Astrocyte (in vitro differentiated cells and primary cell): ENCODE results near the gene EYA2. TPM values are rescaled to one million over a fixed set of nuclear protein-coding genes. Genes with fewer than 3 reads are reported as not detected.

Source experiments
- DNase-seq: peaks from one replicate; pipeline ENCODE4 v3.0.0-alpha.2; 2010; ENCODE audit warnings: low read depth
- FAIRE-seq: peaks from 2 replicates; lab custom pipeline; 2011; peaks lifted over from hg19 to GRCh38; lab: Jason Lieb, UNC
- H2AFZ ChIP-seq: 2 replicates; pipeline ENCODE4 v1.6.0; 2012; ENCODE audit warnings: low read depth, low read length, inconsistent platforms
- H3K27ac ChIP-seq: 2 replicates; pipeline ENCODE4 v1.5.1; 2011; ENCODE audit warnings: low read depth, low read length, inconsistent platforms
- H3K27me3 ChIP-seq: 2 replicates; pipeline ENCODE4 v1.6.0; 2011; ENCODE audit warnings: low read length, inconsistent platforms; ENCODE audit not compliant: insufficient read depth
- H3K36me3 ChIP-seq: 2 replicates; pipeline ENCODE4 v1.5.1; 2011; ENCODE audit warnings: low read length, inconsistent platforms; ENCODE audit not compliant: insufficient read depth
- H3K4me1 ChIP-seq: 2 replicates; pipeline ENCODE4 v1.5.1; 2011; ENCODE audit warnings: low read length, inconsistent platforms; ENCODE audit not compliant: insufficient read depth
- H3K4me2 ChIP-seq: 2 replicates; pipeline ENCODE4 v1.6.0; 2012; ENCODE audit warnings: low read length, inconsistent platforms
- H3K4me3 ChIP-seq: 2 replicates; pipeline ENCODE4 v1.5.1; 2011; ENCODE audit warnings: low read depth, mild to moderate bottlenecking, low read length, inconsistent platforms; ENCODE audit not compliant: insufficient read depth
- H3K79me2 ChIP-seq: 2 replicates; pipeline ENCODE4 v1.6.0; 2012; ENCODE audit warnings: mild to moderate bottlenecking, low read length, inconsistent platforms; ENCODE audit not compliant: insufficient read depth
- H3K9ac ChIP-seq: 2 replicates; pipeline ENCODE4 v1.6.0; 2012; ENCODE audit warnings: mild to moderate bottlenecking, low read length, inconsistent platforms
- H3K9me3 ChIP-seq: 2 replicates; pipeline ENCODE4 v1.5.1; 2012; ENCODE audit warnings: low read depth, mild to moderate bottlenecking, low read length, inconsistent platforms; ENCODE audit not compliant: insufficient read depth
- H4K20me1 ChIP-seq: 2 replicates; pipeline ENCODE4 v1.6.0; 2012; ENCODE audit warnings: low read length, inconsistent platforms; ENCODE audit not compliant: insufficient read depth
- H3K27ac Mint-ChIP-seq: one replicate; pipeline ENCODE4 v1.8.0; 2021; ENCODE audit warnings: mild to moderate bottlenecking, mixed read lengths; ENCODE audit not compliant: unreplicated experiment
- H3K27me3 Mint-ChIP-seq: one replicate; pipeline ENCODE4 v1.8.0; 2021; ENCODE audit warnings: low read depth, mixed read lengths; ENCODE audit not compliant: unreplicated experiment
- H3K36me3 Mint-ChIP-seq: one replicate; pipeline ENCODE4 v1.8.0; 2021; ENCODE audit warnings: low read depth, mixed read lengths; ENCODE audit not compliant: unreplicated experiment
- H3K4me1 Mint-ChIP-seq: one replicate; pipeline ENCODE4 v1.8.0; 2021; ENCODE audit warnings: low read depth, mixed read lengths; ENCODE audit not compliant: unreplicated experiment
- H3K4me3 Mint-ChIP-seq: one replicate; pipeline ENCODE4 v1.8.0; 2021; ENCODE audit warnings: mild to moderate bottlenecking, moderate library complexity, mixed read lengths; ENCODE audit not compliant: unreplicated experiment
- H3K9me3 Mint-ChIP-seq: one replicate; pipeline ENCODE4 v1.8.0; 2021; ENCODE audit warnings: mild to moderate bottlenecking, mixed read lengths; ENCODE audit not compliant: unreplicated experiment
- CTCF ChIP-seq: IDR thresholded peaks from 2 replicates; pipeline ENCODE4 v1.5.1; 2011; ENCODE audit warnings: low read depth, mild to moderate bottlenecking, inconsistent platforms, low read length, moderate library complexity; ENCODE audit not compliant: insufficient read depth
- EZH2 ChIP-seq: IDR thresholded peaks from 2 replicates; pipeline ENCODE4 v1.6.1; 2012; ENCODE audit warnings: mild to moderate bottlenecking, low read length, inconsistent platforms; ENCODE audit not compliant: insufficient read depth
- total RNA-seq: library from RNA; stranded (reverse); gene quantifications from 2 replicates; pipeline ENCODE4 v1.2.1, GENCODE V29; 2021

The EYA2 gene
- total RNA-seq, 1 donor from 2014 or later = 1.5 TPM

GRCh38 chr20:47127546-47127945 is 232.9 kb downstream of the EYA2 start:
- no peaks in the 10 kb centered on the region for H4K20me1 ChIP-seq
- H3K4me1 ChIP-seq = peaks cover 33% of the 10 kb centered on the region
- no peak overlapping the region for H3K4me2 ChIP-seq
- Mint-ChIP-seq H3K9me3 (no peaks in the 10 kb centered on the region), H3K36me3 (no peaks in the 10 kb centered on the region), H3K4me1 (peaks cover 31% of the 10 kb centered on the region), H3K4me3 (no peak overlapping the region), H3K27me3 (no peaks in the 10 kb centered on the region), H3K27ac (no peak overlapping the region)
- DNase-seq (no peak), FAIRE-seq (no peak)
- no peaks in the 10 kb centered on the region for H3K79me2 ChIP-seq
- peak overlapping the region; percentile 41 for H2AFZ ChIP-seq
- no peak overlapping the region for H3K9ac ChIP-seq
- H3K4me3 ChIP-seq = no peak overlapping the region
- TF ChIP-seq EZH2 (no peak), CTCF (no peak)
- H3K27ac ChIP-seq = no peak overlapping the region
- H3K9me3 ChIP-seq = no peaks in the 10 kb centered on the region
- no peaks in the 10 kb centered on the region for H3K36me3 ChIP-seq
- no peaks in the 10 kb centered on the region for H3K27me3 ChIP-seq

GRCh38 chr20:47127999-47128398 is 233.4 kb downstream of the EYA2 start:
- H3K4me1 Mint-ChIP-seq = peaks cover 31% of the 10 kb centered on the region
- no peak overlapping the region for H3K27ac Mint-ChIP-seq
- Histone ChIP-seq H3K9me3 (no peaks in the 10 kb centered on the region), H3K27me3 (no peaks in the 10 kb centered on the region), H4K20me1 (no peaks in the 10 kb centered on the region), H3K9ac (no peak overlapping the region), H3K4me2 (no peak overlapping the region), H3K4me1 (peaks cover 33% of the 10 kb centered on the region), H3K27ac (no peak overlapping the region), H3K4me3 (no peak overlapping the region), H2AFZ (peak overlapping the region; percentile 41), H3K36me3 (no peaks in the 10 kb centered on the region), H3K79me2 (no peaks in the 10 kb centered on the region)
- H3K4me3 Mint-ChIP-seq = no peak overlapping the region
- TF ChIP-seq EZH2 (no peak), CTCF (no peak)
- FAIRE-seq (no peak), DNase-seq (no peak)
- no peaks in the 10 kb centered on the region for H3K9me3 Mint-ChIP-seq
- H3K36me3 Mint-ChIP-seq = no peaks in the 10 kb centered on the region
- H3K27me3 Mint-ChIP-seq = no peaks in the 10 kb centered on the region

GRCh38 chr20:47129306-47129705 is 234.7 kb downstream of the EYA2 start:
- no peaks in the 10 kb centered on the region for H3K27me3 ChIP-seq
- H3K9me3 Mint-ChIP-seq = no peaks in the 10 kb centered on the region
- FAIRE-seq = no peak
- H3K4me1 ChIP-seq = peaks cover 34% of the 10 kb centered on the region
- H3K27me3 Mint-ChIP-seq = no peaks in the 10 kb centered on the region
- no peak overlapping the region for H3K9ac ChIP-seq
- H3K9me3 ChIP-seq = no peaks in the 10 kb centered on the region
- H3K4me3 Mint-ChIP-seq = no peak overlapping the region
- H4K20me1 ChIP-seq = no peaks in the 10 kb centered on the region
- no peaks in the 10 kb centered on the region for H3K36me3 Mint-ChIP-seq
- H3K4me1 Mint-ChIP-seq = peaks cover 34% of the 10 kb centered on the region
- no peaks in the 10 kb centered on the region for H3K79me2 ChIP-seq
- no peak overlapping the region for H3K4me2 ChIP-seq
- H3K27ac Mint-ChIP-seq = no peak overlapping the region
- no peak overlapping the region for H2AFZ ChIP-seq
- TF ChIP-seq EZH2 (no peak), CTCF (no peak)
- no peak overlapping the region for H3K27ac ChIP-seq
- H3K36me3 ChIP-seq = no peaks in the 10 kb centered on the region
- H3K4me3 ChIP-seq = no peak overlapping the region
- DNase-seq = no peak
